DMS 273 (cell line): Measurements from ENCODE around the gene CNTN6.
A peak's percentile ranks its signal among the peaks of the same experiment; 100 is the strongest.

Source experiments
- DNase-seq: peaks from one replicate; lab custom pipeline; 2025; ENCODE audit not compliant: unreplicated experiment; lab: John Stamatoyannopoulos, UW

The CNTN6 gene

GRCh38 chr3:1092771-1093170, at the start of gene CNTN6:
Gene CNTN6 (plus strand): TSS chr3:1093024. CDS start chr3:1148009, 54,985 bp downstream.
- peak; percentile 4 for DNase-seq

- DNase-seq, result no peak
These were observed 44.3 kb upstream of the CNTN6 start for GRCh38 chr3:1048558-1048957.

- no peak for DNase-seq
These were observed 37.0 kb upstream of the CNTN6 start for GRCh38 chr3:1055870-1056269.

- no peak for DNase-seq
These were observed 36.1 kb upstream of the CNTN6 start for GRCh38 chr3:1056744-1057143.

GRCh38 chr3:1057436-1057835, 35.4 kb upstream of the CNTN6 start:
- DNase-seq, result no peak

- no peak for DNase-seq
These were observed 23.8 kb upstream of the CNTN6 start for GRCh38 chr3:1068985-1069384.

GRCh38 chr3:1072041-1072440, 20.8 kb upstream of the CNTN6 start:
- DNase-seq, result no peak

GRCh38 chr3:1079662-1080061, 13.2 kb upstream of the CNTN6 start:
- no peak for DNase-seq

GRCh38 chr3:1082108-1082507, 10.7 kb upstream of the CNTN6 start:
- DNase-seq, result peak; percentile 36

GRCh38 chr3:1087066-1087560, 5.7 kb upstream of the CNTN6 start:
- DNase-seq, result no peak

GRCh38 chr3:1088503-1088902, 4.3 kb upstream of the CNTN6 start:
- no peak for DNase-seq

GRCh38 chr3:1091286-1091685, 1.5 kb upstream of the CNTN6 start:
- DNase-seq, result no peak

- DNase-seq, result no peak
These were observed 763 bp upstream of the CNTN6 start for GRCh38 chr3:1092061-1092460.

GRCh38 chr3:1093217-1093616, 393 bp downstream of the CNTN6 start:
- no peak for DNase-seq

- no peak for DNase-seq
These were observed 10.7 kb downstream of the CNTN6 start for GRCh38 chr3:1103525-1103924.

GRCh38 chr3:1117843-1118473, 25.1 kb downstream of the CNTN6 start:
- DNase-seq, result no peak

GRCh38 chr3:1131166-1131565, 38.3 kb downstream of the CNTN6 start:
- DNase-seq, result no peak

GRCh38 chr3:1135194-1135593, 42.4 kb downstream of the CNTN6 start:
- DNase-seq, result no peak

- DNase-seq, result no peak
These were observed 45.2 kb downstream of the CNTN6 start for GRCh38 chr3:1138036-1138435.

GRCh38 chr3:1139071-1139470, 46.2 kb downstream of the CNTN6 start:
- DNase-seq, result no peak

- DNase-seq, result no peak
These were observed 54.5 kb downstream of the CNTN6 start for GRCh38 chr3:1147326-1147725.

GRCh38 chr3:1147819-1148218, 55.0 kb downstream of the CNTN6 start:
- DNase-seq, result no peak

- DNase-seq, result no peak
These were observed 71.3 kb downstream of the CNTN6 start for GRCh38 chr3:1164101-1164500.
